Measurements from ENCODE around the gene IFNA14.

GRCh38 chr9:21205204-21205603 is 34.6 kb downstream of the IFNA14 start:
- no peak for TF ChIP-seq CTCF (IDR thresholded peaks at IDR 0.05)
- no peak for TF ChIP-seq ZFX (IDR thresholded peaks at IDR 0.05; ENCODE audit: borderline replicate concordance)

Measured in 22Rv1 (cell line).